HL-60 (cell line): ENCODE data around the gene MEF2B.
"Not testable (repeated sequence)": the region's sequence is repeated elsewhere in the genome, so short reads cannot be mapped to it uniquely, and the experiment has no call there.

Source experiments
- DNase-seq, 2 experiments: peaks; one replicate each; pipeline ENCODE4 v3.0.0-alpha.2; 2010 to 2020; ENCODE audit warnings: low read depth in 1 of 2, low spot score in 1 of 2
- H3K27ac ChIP-seq: fragments of 250-450 bp; sonication (Bioruptor Pico); replicated peaks from 2 replicates; pipeline ENCODE4 v1.5.1; 2020; ENCODE audit warnings: mild to moderate bottlenecking, moderate library complexity
- H3K27me3 ChIP-seq: fragments of 250-450 bp; sonication (Bioruptor Pico); 2 replicates; pipeline ENCODE4 v1.5.1; 2021; ENCODE audit warnings: mild to moderate bottlenecking, moderate library complexity; ENCODE audit not compliant: insufficient read depth, poor library complexity, severe bottlenecking
- H3K4me3 ChIP-seq: replicated peaks from 2 replicates; pipeline ENCODE4 v1.5.1; 2011; ENCODE audit warnings: mild to moderate bottlenecking, control low read depth, low read length; ENCODE audit not compliant: insufficient read depth
- GABPA ChIP-seq: IDR thresholded peaks from 2 replicates; pipeline ENCODE4 v1.6.1; 2012; ENCODE audit warnings: low read depth
- POLR2AphosphoS5 ChIP-seq: IDR thresholded peaks from 2 replicates; pipeline ENCODE4 v1.6.1; 2012; ENCODE audit warnings: low read depth
- SPI1 ChIP-seq: IDR thresholded peaks from 2 replicates; pipeline ENCODE4 v1.6.1; 2012; ENCODE audit warnings: low read depth, mild to moderate bottlenecking, borderline replicate concordance
- TF ChIP-seq, protein P1 (sequence below): IDR thresholded peaks from one replicate; pipeline ENCODE4 v1.5.1; 2011; ENCODE audit warnings: low read length, control low read depth, inconsistent platforms; ENCODE audit not compliant: insufficient read depth
- TF ChIP-seq, protein P2 (sequence below): IDR thresholded peaks from 2 replicates; pipeline ENCODE4 v1.6.1; 2012; ENCODE audit warnings: low read depth; ENCODE audit not compliant: insufficient replicate concordance

Gene MEF2B

DNA sequence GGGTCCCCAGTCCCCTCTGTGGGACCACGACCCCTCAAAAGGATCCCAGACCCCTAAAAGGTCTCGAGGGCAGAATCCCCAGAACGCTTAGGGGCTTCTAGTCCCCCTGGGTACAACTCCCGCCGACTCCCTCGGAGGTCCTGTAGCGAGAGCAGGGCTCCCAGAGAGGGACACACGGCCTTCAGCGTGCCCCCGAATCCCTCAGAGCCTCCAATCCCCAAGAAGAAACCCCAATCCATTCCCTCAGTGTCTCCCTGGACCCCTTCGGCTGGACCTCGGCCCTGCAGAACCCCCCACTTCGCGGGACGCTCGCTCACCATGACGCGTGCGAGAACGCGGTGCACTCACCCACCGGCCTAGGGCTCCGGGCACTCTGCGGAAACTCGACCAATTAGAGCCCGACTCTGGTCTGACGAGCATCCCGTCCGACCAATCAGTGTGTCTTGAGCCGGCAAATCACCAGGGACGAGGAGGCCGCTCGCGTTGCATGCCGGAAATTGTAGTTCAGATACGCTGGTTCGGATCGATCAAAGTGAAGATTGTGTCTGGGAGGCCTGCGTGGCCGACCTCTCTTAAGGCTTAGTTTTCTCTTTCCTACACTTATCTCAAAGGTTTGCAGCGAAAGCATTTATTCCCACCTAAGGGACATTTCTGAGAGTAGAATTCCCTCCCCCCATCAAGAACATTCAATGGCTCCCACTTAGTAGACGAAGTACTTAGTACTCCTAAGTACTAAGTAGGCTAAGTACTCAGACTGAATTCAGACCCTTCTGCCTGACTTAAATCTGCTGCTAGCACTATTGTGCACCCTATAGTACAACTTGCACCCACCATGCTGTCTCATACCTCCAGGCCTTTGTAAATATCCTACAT, 31.7 kb downstream of the MEF2B start, which contains the start of gene TMEM161A:
Gene TMEM161A (minus strand): TSS at position 370 of the 873 bp plus-strand sequence. CDS start 50 bp downstream, at position 320.
- Histone ChIP-seq H3K4me3 (peak within 1 kb of the TSS; percentile 58), H3K27me3 (no peaks in the 10 kb centered on the region), H3K27ac (peak within 1 kb of the TSS; percentile 75)
- TF ChIP-seq, protein P1, sequence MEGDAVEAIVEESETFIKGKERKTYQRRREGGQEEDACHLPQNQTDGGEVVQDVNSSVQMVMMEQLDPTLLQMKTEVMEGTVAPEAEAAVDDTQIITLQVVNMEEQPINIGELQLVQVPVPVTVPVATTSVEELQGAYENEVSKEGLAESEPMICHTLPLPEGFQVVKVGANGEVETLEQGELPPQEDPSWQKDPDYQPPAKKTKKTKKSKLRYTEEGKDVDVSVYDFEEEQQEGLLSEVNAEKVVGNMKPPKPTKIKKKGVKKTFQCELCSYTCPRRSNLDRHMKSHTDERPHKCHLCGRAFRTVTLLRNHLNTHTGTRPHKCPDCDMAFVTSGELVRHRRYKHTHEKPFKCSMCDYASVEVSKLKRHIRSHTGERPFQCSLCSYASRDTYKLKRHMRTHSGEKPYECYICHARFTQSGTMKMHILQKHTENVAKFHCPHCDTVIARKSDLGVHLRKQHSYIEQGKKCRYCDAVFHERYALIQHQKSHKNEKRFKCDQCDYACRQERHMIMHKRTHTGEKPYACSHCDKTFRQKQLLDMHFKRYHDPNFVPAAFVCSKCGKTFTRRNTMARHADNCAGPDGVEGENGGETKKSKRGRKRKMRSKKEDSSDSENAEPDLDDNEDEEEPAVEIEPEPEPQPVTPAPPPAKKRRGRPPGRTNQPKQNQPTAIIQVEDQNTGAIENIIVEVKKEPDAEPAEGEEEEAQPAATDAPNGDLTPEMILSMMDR = no peak
- TF ChIP-seq GABPA (0 out of 2 replicates have a peak, but pooled peaks have one; percentile 8), POLR2AphosphoS5 (peak; percentile 86)
- TF ChIP-seq, protein P2, sequence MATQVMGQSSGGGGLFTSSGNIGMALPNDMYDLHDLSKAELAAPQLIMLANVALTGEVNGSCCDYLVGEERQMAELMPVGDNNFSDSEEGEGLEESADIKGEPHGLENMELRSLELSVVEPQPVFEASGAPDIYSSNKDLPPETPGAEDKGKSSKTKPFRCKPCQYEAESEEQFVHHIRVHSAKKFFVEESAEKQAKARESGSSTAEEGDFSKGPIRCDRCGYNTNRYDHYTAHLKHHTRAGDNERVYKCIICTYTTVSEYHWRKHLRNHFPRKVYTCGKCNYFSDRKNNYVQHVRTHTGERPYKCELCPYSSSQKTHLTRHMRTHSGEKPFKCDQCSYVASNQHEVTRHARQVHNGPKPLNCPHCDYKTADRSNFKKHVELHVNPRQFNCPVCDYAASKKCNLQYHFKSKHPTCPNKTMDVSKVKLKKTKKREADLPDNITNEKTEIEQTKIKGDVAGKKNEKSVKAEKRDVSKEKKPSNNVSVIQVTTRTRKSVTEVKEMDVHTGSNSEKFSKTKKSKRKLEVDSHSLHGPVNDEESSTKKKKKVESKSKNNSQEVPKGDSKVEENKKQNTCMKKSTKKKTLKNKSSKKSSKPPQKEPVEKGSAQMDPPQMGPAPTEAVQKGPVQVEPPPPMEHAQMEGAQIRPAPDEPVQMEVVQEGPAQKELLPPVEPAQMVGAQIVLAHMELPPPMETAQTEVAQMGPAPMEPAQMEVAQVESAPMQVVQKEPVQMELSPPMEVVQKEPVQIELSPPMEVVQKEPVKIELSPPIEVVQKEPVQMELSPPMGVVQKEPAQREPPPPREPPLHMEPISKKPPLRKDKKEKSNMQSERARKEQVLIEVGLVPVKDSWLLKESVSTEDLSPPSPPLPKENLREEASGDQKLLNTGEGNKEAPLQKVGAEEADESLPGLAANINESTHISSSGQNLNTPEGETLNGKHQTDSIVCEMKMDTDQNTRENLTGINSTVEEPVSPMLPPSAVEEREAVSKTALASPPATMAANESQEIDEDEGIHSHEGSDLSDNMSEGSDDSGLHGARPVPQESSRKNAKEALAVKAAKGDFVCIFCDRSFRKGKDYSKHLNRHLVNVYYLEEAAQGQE = peak; percentile 31
- peak; percentile 95 to 99 for DNase-seq

DNA sequence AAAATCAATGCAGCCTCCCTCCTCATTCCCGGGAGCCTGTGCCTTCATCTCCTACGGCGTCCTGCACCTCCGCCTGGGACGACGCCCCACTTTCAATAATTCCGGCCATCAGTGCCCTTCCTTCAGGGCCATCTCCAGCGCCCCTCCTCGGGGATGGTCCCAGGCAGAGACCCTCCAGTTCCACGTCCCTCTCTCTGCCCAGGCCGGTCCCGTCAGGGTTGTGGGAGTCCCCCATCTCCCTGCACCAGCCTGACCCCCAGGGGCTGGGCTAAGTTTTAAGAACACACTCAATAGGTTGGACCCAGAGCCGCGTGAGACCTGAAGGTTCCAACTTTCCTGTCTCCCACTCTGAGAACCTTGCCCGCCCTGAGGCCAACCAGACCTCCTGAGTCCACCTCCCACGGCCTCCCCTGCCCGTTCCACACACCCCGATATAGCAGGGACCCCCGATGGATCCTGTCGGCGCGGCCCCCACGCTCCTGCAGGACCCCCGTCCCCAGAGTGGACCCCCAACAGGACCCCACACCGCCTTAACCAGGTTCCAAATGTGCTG, 32.4 kb downstream of the MEF2B start:
- Histone ChIP-seq H3K27me3 (no peaks in the 10 kb centered on the region), H3K27ac (peak overlapping the region; percentile 75), H3K4me3 (peak overlapping the region; percentile 58)
- DNase-seq = no peak
- TF ChIP-seq, protein P1 = no peak
- TF ChIP-seq, protein P2 = no peak
- TF ChIP-seq SPI1 = no peak
- no peak for TF ChIP-seq GABPA
- TF ChIP-seq POLR2AphosphoS5 = no peak

DNA sequence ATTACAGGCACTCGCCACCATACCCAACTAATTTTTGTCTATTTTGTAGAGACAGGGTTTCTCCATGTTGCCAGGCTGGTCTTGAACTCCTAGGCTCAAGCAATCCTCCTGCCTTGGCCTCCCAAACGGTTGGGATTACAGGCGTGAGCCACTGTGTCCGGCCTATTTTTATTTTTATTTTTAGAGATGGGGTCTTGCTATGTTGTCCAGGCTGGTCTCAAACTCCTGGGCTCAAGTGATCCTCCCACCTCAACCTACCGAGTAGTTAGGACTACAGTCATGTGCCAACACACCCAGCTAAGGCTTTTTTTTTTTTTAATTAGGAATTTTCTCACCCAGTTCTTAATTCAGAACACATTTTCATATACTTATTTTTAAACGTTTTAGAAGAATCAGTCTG, 34.4 kb downstream of the MEF2B start:
- H3K27ac ChIP-seq, DNase-seq, H3K27me3 ChIP-seq, H3K4me3 ChIP-seq: not testable (repeated sequence)

DNA sequence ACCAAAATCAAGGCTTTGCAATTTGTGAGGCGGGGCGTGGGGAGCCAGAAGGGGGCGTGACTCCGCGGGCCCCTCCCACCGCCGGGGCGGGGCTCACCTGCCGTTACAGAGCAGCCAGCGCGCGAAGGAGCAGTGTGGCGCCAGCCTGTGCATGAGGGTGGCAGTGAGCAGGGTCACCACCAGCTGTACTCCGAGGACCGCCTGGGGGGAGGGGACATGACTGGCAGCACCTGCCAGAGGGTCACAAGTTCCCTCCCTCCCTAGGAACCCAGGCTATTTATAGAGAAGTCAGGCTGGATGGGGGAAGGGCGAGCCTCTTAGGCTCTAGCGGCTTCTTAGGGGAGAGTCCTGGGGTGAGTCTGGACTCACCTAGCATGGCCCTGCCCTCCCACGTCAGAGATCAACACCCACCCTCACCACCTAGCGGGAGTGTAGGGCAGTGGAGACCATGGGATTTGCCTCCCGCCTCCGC, 35.3 kb downstream of the MEF2B start:
- DNase-seq = peak; percentile 25 to 56
- TF ChIP-seq GABPA (no peak), SPI1 (no peak), POLR2AphosphoS5 (no peak)
- TF ChIP-seq, protein P1 = no peak
- TF ChIP-seq, protein P2 = no peak
- Histone ChIP-seq H3K27me3 (no peaks in the 10 kb centered on the region), H3K27ac (no peak overlapping the region), H3K4me3 (no peak overlapping the region)
